Measurements from ENCODE around the gene PPP2R5C. TPM values are rescaled to one million over a fixed set of nuclear protein-coding genes. Genes with fewer than 3 reads are reported as not detected.
"Not testable (repeated sequence)": the region's sequence is repeated elsewhere in the genome, so short reads cannot be mapped to it uniquely, and the experiment has no call there.

Gene PPP2R5C
- total and polyA plus RNA-seq, 2 donors (not counting 3 experiments of a cell fraction or from before 2014, with no cell fraction given), result 42.6 to 83.6 TPM

DNA sequence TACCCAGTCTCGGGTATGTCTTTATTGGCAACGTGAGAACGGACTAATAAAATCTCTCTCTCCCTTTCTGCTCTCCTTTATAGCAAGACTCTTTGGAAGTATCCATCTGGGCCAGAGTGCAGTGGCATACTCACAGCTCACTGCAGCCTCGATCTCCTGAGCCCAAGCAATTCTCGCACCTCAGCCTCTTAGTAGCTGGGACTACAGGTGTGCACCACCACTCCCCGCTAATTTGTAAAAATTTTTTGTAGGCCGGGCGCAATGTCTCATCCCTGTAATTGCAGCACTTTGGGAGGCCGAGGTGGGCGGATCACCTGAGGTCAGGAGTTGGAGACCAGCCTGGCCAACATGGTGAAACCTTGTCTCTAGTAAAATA is 33.2 kb upstream of the PPP2R5C start:
- no peaks in the 10 kb centered on the region for H3K79me2 ChIP-seq (ENCODE audit: control insufficient read depth, insufficient read depth, low read length)
- H3K4me1 ChIP-seq (ENCODE audit: control insufficient read depth, extremely low read depth, insufficient read depth, low read length), result peaks cover 10% of the 10 kb centered on the region
- FAIRE-seq (no peak), DNase-seq (ENCODE audit: low read depth, low spot score) (no peak)
- no peaks in the 10 kb centered on the region for H3K9me1 ChIP-seq (replicated peaks; ENCODE audit: control insufficient read depth, extremely low read depth, insufficient read depth, low read length)
- H3K27ac ChIP-seq (ENCODE audit: insufficient read depth, low read depth, low read length), result no peak overlapping the region
- no peaks in the 10 kb centered on the region for H3K36me3 ChIP-seq (ENCODE audit: control insufficient read depth in 2 of 2, extremely low read depth in 1 of 2, insufficient read depth in 2 of 2, low read length in 2 of 2)
- dilution Hi-C loops (cut with MboI; ENCODE audit: extremely low pct_ligation_motif_present, low sequenced_read_pairs) (no loop called here), intact Hi-C loops (cut with micrococcal nuclease) (no loop called here)
- no peaks in the 10 kb centered on the region for H4K20me1 ChIP-seq (replicated peaks; ENCODE audit: control insufficient read depth, extremely low read depth, insufficient read depth, low read length)
- no peaks in the 10 kb centered on the region for H3K9me3 ChIP-seq (replicated peaks; ENCODE audit: control insufficient read depth, insufficient read depth, low read length)
- no peak overlapping the region for H3K4me2 ChIP-seq (ENCODE audit: insufficient read depth, low read length)
- no peak overlapping the region for H3K4me3 ChIP-seq (replicated peaks in 1 of 3; ENCODE audit: insufficient read depth in 1 of 3, low read depth in 1 of 3, low read length in 3 of 3)
- H3K27me3 ChIP-seq (ENCODE audit: control insufficient read depth in 2 of 2, insufficient read depth in 2 of 2, low read length in 2 of 2), result peaks cover 10 to 11% of the 10 kb centered on the region in 2 experiments
- TF ChIP-seq, protein P1, sequence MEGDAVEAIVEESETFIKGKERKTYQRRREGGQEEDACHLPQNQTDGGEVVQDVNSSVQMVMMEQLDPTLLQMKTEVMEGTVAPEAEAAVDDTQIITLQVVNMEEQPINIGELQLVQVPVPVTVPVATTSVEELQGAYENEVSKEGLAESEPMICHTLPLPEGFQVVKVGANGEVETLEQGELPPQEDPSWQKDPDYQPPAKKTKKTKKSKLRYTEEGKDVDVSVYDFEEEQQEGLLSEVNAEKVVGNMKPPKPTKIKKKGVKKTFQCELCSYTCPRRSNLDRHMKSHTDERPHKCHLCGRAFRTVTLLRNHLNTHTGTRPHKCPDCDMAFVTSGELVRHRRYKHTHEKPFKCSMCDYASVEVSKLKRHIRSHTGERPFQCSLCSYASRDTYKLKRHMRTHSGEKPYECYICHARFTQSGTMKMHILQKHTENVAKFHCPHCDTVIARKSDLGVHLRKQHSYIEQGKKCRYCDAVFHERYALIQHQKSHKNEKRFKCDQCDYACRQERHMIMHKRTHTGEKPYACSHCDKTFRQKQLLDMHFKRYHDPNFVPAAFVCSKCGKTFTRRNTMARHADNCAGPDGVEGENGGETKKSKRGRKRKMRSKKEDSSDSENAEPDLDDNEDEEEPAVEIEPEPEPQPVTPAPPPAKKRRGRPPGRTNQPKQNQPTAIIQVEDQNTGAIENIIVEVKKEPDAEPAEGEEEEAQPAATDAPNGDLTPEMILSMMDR (IDR thresholded peaks at IDR 0.05; ENCODE audit: extremely low read depth in 1 of 2, insufficient read depth in 1 of 2, low read depth in 1 of 2, low read length in 2 of 2), result no peak
- no peak for TF ChIP-seq JUN (IDR thresholded peaks at IDR 0.05; ENCODE audit: borderline replicate concordance, insufficient read depth, insufficient read length, low read depth)
- TF ChIP-seq POLR2A (IDR thresholded peaks at IDR 0.05; ENCODE audit: low read depth, low read length), result no peak
- H2AFZ ChIP-seq (ENCODE audit: low read depth, low read length), result no peak overlapping the region
- ChIA-PET POLR2A (no interaction called here), CTCF (no interaction called here)
- BruUV-seq (replicated peaks), result no TSS peak
- H3K9ac ChIP-seq (replicated peaks; ENCODE audit: extremely low read depth, insufficient read depth, low read length), result no peak overlapping the region

DNA sequence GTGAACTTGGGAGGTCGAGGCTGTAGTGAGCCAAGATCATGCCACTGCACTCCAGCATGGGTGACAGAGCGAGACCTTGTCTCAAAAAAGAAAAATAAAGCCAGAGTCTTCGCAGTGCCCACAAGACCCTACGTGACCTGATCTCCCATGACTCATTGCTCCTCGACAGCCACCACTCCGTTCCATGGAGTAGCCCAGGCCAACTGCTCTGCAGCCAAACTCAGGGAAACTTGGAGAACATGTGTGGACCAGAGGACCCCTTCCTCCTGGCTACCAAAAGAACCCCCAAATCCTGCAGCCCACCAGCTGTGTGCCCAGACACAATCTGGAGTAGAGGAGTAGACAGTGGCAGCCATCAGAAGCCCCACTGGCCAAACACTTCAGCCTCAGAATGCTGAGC is 32.1 kb upstream of the PPP2R5C start:
- peaks cover 10% of the 10 kb centered on the region for H3K4me1 ChIP-seq (ENCODE audit: control insufficient read depth, extremely low read depth, insufficient read depth, low read length)
- H3K27ac ChIP-seq (ENCODE audit: insufficient read depth, low read depth, low read length), result no peak overlapping the region
- no peaks in the 10 kb centered on the region for H3K79me2 ChIP-seq (ENCODE audit: control insufficient read depth, insufficient read depth, low read length)
- intact Hi-C loops (cut with micrococcal nuclease) (no loop called here), dilution Hi-C loops (cut with MboI; ENCODE audit: extremely low pct_ligation_motif_present, low sequenced_read_pairs) (no loop called here)
- FAIRE-seq (no peak), DNase-seq (ENCODE audit: low read depth, low spot score) (no peak)
- H3K36me3 ChIP-seq (ENCODE audit: control insufficient read depth in 2 of 2, extremely low read depth in 1 of 2, insufficient read depth in 2 of 2, low read length in 2 of 2), result no peaks in the 10 kb centered on the region
- TF ChIP-seq FOS (IDR thresholded peaks at IDR 0.05; ENCODE audit: borderline replicate concordance, insufficient read depth, low read length) (no peak), EZH2 (IDR thresholded peaks at IDR 0.05; ENCODE audit: borderline replicate concordance, low read depth, low read length, severe bottlenecking) (no peak), JUN (IDR thresholded peaks at IDR 0.05; ENCODE audit: borderline replicate concordance, insufficient read depth, insufficient read length, low read depth) (no peak)
- H3K9me3 ChIP-seq (replicated peaks; ENCODE audit: control insufficient read depth, insufficient read depth, low read length), result no peaks in the 10 kb centered on the region
- no peak overlapping the region for H2AFZ ChIP-seq (ENCODE audit: low read depth, low read length)
- H3K9ac ChIP-seq (replicated peaks; ENCODE audit: extremely low read depth, insufficient read depth, low read length), result no peak overlapping the region
- no peak overlapping the region for H3K4me2 ChIP-seq (ENCODE audit: insufficient read depth, low read length)
- ChIA-PET POLR2A (no interaction called here), CTCF (interaction anchor here (0.7 kb wide), 1 partner anchor 22 kb away, joined by 3 read pairs; no protein-coding TSS in a partner anchor)
- no TSS peak for BruUV-seq (replicated peaks)
- H3K27me3 ChIP-seq (ENCODE audit: control insufficient read depth in 2 of 2, insufficient read depth in 2 of 2, low read length in 2 of 2), result peaks cover 10 to 11% of the 10 kb centered on the region in 2 experiments
- no peaks in the 10 kb centered on the region for H3K9me1 ChIP-seq (replicated peaks; ENCODE audit: control insufficient read depth, extremely low read depth, insufficient read depth, low read length)
- H3K4me3 ChIP-seq (replicated peaks in 1 of 3; ENCODE audit: insufficient read depth in 1 of 3, low read depth in 1 of 3, low read length in 3 of 3), result no peak overlapping the region
- no peaks in the 10 kb centered on the region for H4K20me1 ChIP-seq (replicated peaks; ENCODE audit: control insufficient read depth, extremely low read depth, insufficient read depth, low read length)

DNA sequence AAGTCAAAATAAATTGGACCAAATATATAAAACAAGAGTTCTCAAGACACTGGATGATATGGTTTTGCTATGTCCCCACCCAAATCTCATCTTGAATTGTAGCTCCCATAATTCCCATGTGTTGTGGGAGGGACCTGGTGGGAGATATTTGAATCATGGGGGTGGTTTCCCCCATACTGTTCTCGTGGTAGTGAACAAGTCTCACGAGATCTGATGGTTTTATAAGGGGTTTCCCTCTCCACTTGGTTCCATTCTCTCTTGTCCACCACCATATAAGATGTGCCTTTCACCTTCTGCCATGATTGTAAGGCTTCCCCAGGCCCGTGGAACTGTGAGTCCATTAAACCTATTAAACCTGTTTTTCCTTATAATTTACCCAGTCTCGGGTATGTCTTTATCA is 31.4 kb upstream of the PPP2R5C start:
- intact Hi-C loops (cut with micrococcal nuclease); H3K36me3 ChIP-seq (ENCODE audit: control insufficient read depth in 2 of 2, extremely low read depth in 1 of 2, insufficient read depth in 2 of 2, low read length in 2 of 2); H3K9me1 ChIP-seq (replicated peaks; ENCODE audit: control insufficient read depth, extremely low read depth, insufficient read depth, low read length); H3K9ac ChIP-seq (replicated peaks; ENCODE audit: extremely low read depth, insufficient read depth, low read length); DNase-seq (ENCODE audit: low read depth, low spot score); BruUV-seq (replicated peaks); H4K20me1 ChIP-seq (replicated peaks; ENCODE audit: control insufficient read depth, extremely low read depth, insufficient read depth, low read length); H3K9me3 ChIP-seq (replicated peaks; ENCODE audit: control insufficient read depth, insufficient read depth, low read length); FAIRE-seq; H3K4me1 ChIP-seq (ENCODE audit: control insufficient read depth, extremely low read depth, insufficient read depth, low read length); H3K4me2 ChIP-seq (ENCODE audit: insufficient read depth, low read length); H3K4me3 ChIP-seq (replicated peaks in 1 of 3; ENCODE audit: insufficient read depth in 1 of 3, low read depth in 1 of 3, low read length in 3 of 3); POLR2A ChIA-PET; H3K27ac ChIP-seq (ENCODE audit: insufficient read depth, low read depth, low read length); H2AFZ ChIP-seq (ENCODE audit: low read depth, low read length); dilution Hi-C loops (cut with MboI; ENCODE audit: extremely low pct_ligation_motif_present, low sequenced_read_pairs); H3K79me2 ChIP-seq (ENCODE audit: control insufficient read depth, insufficient read depth, low read length): not testable (repeated sequence)
- CTCF ChIA-PET, result interaction anchor here (0.7 kb wide), 1 partner anchor 23 kb away, joined by 3 read pairs; no protein-coding TSS in a partner anchor
- H3K27me3 ChIP-seq (ENCODE audit: control insufficient read depth in 2 of 2, insufficient read depth in 2 of 2, low read length in 2 of 2), result peaks cover 11 to 12% of the 10 kb centered on the region in 2 experiments
